Renal cortex interstitium (tissue), 11 donors: ENCODE data around the gene AMN. TPM values are rescaled to one million over a fixed set of nuclear protein-coding genes. Genes with fewer than 3 reads are reported as not detected.

Source experiments
- DNase-seq, 11 donors: peaks; one replicate each; pipeline ENCODE4 v3.0.0-alpha.2; 2013; ENCODE audit warnings: low read depth in 9 of 11, low spot score in 4 of 11; ENCODE audit errors: extremely low read depth in 1 of 11
- polyA plus RNA-seq, 3 donors: library from polyadenylated mRNA; unstranded; fragments of 120-200 nt; gene quantifications; one replicate each; pipeline ENCODE4 v1.2.1, GENCODE V29; 2013; ENCODE audit not compliant: insufficient read length in 3 of 3

The AMN gene
- polyA plus RNA-seq, 3 donors = 19.9 to 52.1 (median 42.7) TPM

- DNase-seq = no peak
Measured at GRCh38 chr14:102935756-102936155, 13.3 kb downstream of the AMN start.

- DNase-seq = no peak
Measured at GRCh38 chr14:102937331-102938175, 15.1 kb downstream of the AMN start.

GRCh38 chr14:102938191-102938590, 15.7 kb downstream of the AMN start:
- no peak for DNase-seq

GRCh38 chr14:102939329-102939728, 16.9 kb downstream of the AMN start:
- DNase-seq = no peak

- no peak for DNase-seq
Measured at GRCh38 chr14:102939820-102940561, 17.5 kb downstream of the AMN start.

- no peak for DNase-seq
Measured at GRCh38 chr14:102940729-102941362, 18.4 kb downstream of the AMN start.

GRCh38 chr14:102941419-102942011, 19.1 kb downstream of the AMN start:
- no peak for DNase-seq

GRCh38 chr14:102942069-102942468, 19.6 kb downstream of the AMN start:
- DNase-seq = no peak

- no peak for DNase-seq
Measured at GRCh38 chr14:102943454-102943853, 21.0 kb downstream of the AMN start.

- DNase-seq = no peak
Measured at GRCh38 chr14:102943979-102944378, 21.5 kb downstream of the AMN start.

- DNase-seq = no peak
Measured at GRCh38 chr14:102944448-102945330, 22.2 kb downstream of the AMN start.

- DNase-seq = no peak
Measured at GRCh38 chr14:102945346-102946130, 23.1 kb downstream of the AMN start.

- DNase-seq = no peak
Measured at GRCh38 chr14:102947321-102948103, 25.0 kb downstream of the AMN start.

- DNase-seq = no peak
Measured at GRCh38 chr14:102948698-102949061, 26.2 kb downstream of the AMN start.

GRCh38 chr14:102949062-102949800, 26.8 kb downstream of the AMN start:
- no peak for DNase-seq

GRCh38 chr14:102949801-102950451, 27.5 kb downstream of the AMN start:
- no peak for DNase-seq
